Transverse colon (tissue), 4 donors: ENCODE results near the gene PCCA.
"Not testable (repeated sequence)": the region's sequence is repeated elsewhere in the genome, so short reads cannot be mapped to it uniquely, and the experiment has no call there.

Source experiments
- EP300 ChIP-seq: sonication (generic); formaldehyde crosslinking; IDR thresholded peaks from one replicate; pipeline ENCODE4 v1.6.1; 2017; ENCODE audit warnings: antibody characterized with exemption, low read depth
- POLR2A ChIP-seq: fragments of 450-650 bp; IDR thresholded peaks from one replicate; pipeline ENCODE4 v1.6.1; 2016; ENCODE audit warnings: antibody characterized with exemption, mild to moderate bottlenecking, moderate library complexity
- POLR2AphosphoS5 ChIP-seq, 3 donors: sonication (generic); formaldehyde crosslinking; IDR thresholded peaks; one replicate each; pipeline ENCODE4 v1.6.1; 2016; ENCODE audit warnings: antibody characterized with exemption in 3 of 3
- TF ChIP-seq, protein P1 (sequence below), 5 experiments: fragments of 200-600 bp in 3 of 5; fragments of 450-650 bp in 2 of 5; sonication (generic) in 3 of 5; IDR thresholded peaks; 1 replicate in 2 of 5; 2 replicates in 3 of 5; pipeline ENCODE4 v1.5.1; 2016 to 2017; ENCODE audit warnings: antibody characterized with exemption in 5 of 5, inconsistent platforms in 3 of 5, mild to moderate bottlenecking in 2 of 5, moderate library complexity in 1 of 5

DNA sequence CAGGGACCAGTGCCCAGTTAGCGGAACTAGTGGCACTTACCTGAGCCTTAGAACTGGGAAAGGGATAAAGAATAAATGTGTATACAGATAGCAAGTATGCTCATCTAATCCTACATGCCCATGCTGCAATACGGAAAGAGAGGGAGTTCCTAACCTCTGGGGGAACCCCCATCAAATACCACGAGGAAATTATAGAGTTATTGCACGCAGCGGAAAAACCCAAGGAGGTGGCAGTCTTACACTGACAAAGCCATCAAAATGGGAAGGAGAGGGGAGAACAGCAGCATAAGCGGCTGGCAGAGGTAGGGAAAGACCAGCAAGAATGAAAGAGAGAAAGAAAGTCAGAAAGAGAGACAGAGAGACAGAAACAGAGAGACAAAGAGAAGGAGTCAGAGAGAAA, 5.5 kb upstream of the PCCA start:
- TF ChIP-seq, protein P1, sequence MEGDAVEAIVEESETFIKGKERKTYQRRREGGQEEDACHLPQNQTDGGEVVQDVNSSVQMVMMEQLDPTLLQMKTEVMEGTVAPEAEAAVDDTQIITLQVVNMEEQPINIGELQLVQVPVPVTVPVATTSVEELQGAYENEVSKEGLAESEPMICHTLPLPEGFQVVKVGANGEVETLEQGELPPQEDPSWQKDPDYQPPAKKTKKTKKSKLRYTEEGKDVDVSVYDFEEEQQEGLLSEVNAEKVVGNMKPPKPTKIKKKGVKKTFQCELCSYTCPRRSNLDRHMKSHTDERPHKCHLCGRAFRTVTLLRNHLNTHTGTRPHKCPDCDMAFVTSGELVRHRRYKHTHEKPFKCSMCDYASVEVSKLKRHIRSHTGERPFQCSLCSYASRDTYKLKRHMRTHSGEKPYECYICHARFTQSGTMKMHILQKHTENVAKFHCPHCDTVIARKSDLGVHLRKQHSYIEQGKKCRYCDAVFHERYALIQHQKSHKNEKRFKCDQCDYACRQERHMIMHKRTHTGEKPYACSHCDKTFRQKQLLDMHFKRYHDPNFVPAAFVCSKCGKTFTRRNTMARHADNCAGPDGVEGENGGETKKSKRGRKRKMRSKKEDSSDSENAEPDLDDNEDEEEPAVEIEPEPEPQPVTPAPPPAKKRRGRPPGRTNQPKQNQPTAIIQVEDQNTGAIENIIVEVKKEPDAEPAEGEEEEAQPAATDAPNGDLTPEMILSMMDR (IDR thresholded peaks at IDR 0.05) = not testable (repeated sequence)
- not testable (repeated sequence) for TF ChIP-seq POLR2AphosphoS5 (IDR thresholded peaks at IDR 0.05); EP300; POLR2A
